ENCODE measurements around the gene OR7G2. TPM values are rescaled to one million over a fixed set of nuclear protein-coding genes. Genes with fewer than 3 reads are reported as not detected.
"Not testable (repeated sequence)": the region's sequence is repeated elsewhere in the genome, so short reads cannot be mapped to it uniquely, and the experiment has no call there.

Gene OR7G2
- total RNA-seq, 2 experiments from 2014 or later: not detected

GRCh38 chr19:9065457-9066014 lies 41.7 kb downstream of the OR7G2 start:
- DNase-seq: no peak
- intact Hi-C loops (cut with micrococcal nuclease): no loop called here
- Mint-ChIP-seq H3K27me3 (ENCODE audit: low read depth) (no peaks in the 10 kb centered on the region), H3K4me1 (ENCODE audit: low read depth) (no peaks in the 10 kb centered on the region), H3K9me3 (no peaks in the 10 kb centered on the region), H3K4me3 (no peak overlapping the region), H3K27ac (no peak overlapping the region), H3K36me3 (ENCODE audit: low read depth) (no peaks in the 10 kb centered on the region)
- CTCF ChIA-PET: no interaction called here

GRCh38 chr19:9061879-9062278 lies 45.4 kb downstream of the OR7G2 start:
- CTCF ChIA-PET: no interaction called here
- Mint-ChIP-seq H3K9me3 (no peaks in the 10 kb centered on the region), H3K27me3 (ENCODE audit: low read depth) (peaks cover 4% of the 10 kb centered on the region), H3K27ac (no peak overlapping the region), H3K4me3 (no peak overlapping the region), H3K4me1 (ENCODE audit: low read depth) (no peaks in the 10 kb centered on the region), H3K36me3 (ENCODE audit: low read depth) (no peaks in the 10 kb centered on the region)
- DNase-seq: no peak
- intact Hi-C loops (cut with micrococcal nuclease): no loop called here

- Mint-ChIP-seq H3K27ac (no peak overlapping the region), H3K4me3 (no peak overlapping the region), H3K9me3 (no peaks in the 10 kb centered on the region), H3K27me3 (ENCODE audit: low read depth) (peaks cover 4% of the 10 kb centered on the region), H3K36me3 (ENCODE audit: low read depth) (no peaks in the 10 kb centered on the region), H3K4me1 (ENCODE audit: low read depth) (no peaks in the 10 kb centered on the region)
- no peak for DNase-seq
- intact Hi-C loops (cut with micrococcal nuclease): no loop called here
- CTCF ChIA-PET: interaction anchor here (0.5 kb wide), 1 partner anchor 45 kb away, joined by 3 read pairs; no protein-coding TSS in a partner anchor
Measured at GRCh38 chr19:9060564-9061340, 46.5 kb downstream of the OR7G2 start.

GRCh38 chr19:9058905-9059667 lies 48.2 kb downstream of the OR7G2 start:
- Mint-ChIP-seq H3K4me3 (no peak overlapping the region), H3K27me3 (ENCODE audit: low read depth) (peaks cover 4% of the 10 kb centered on the region), H3K9me3 (no peaks in the 10 kb centered on the region), H3K4me1 (ENCODE audit: low read depth) (no peaks in the 10 kb centered on the region), H3K27ac (no peak overlapping the region), H3K36me3 (ENCODE audit: low read depth) (no peaks in the 10 kb centered on the region)
- intact Hi-C loops (cut with micrococcal nuclease): no loop called here
- DNase-seq: no peak
- CTCF ChIA-PET: no interaction called here

- Mint-ChIP-seq H3K27me3 (ENCODE audit: low read depth) (peaks cover 4% of the 10 kb centered on the region), H3K9me3 (no peaks in the 10 kb centered on the region), H3K36me3 (ENCODE audit: low read depth) (no peaks in the 10 kb centered on the region), H3K27ac (no peak overlapping the region), H3K4me1 (ENCODE audit: low read depth) (no peaks in the 10 kb centered on the region), H3K4me3 (no peak overlapping the region)
- CTCF ChIA-PET: no interaction called here
- no peak for DNase-seq
- intact Hi-C loops (cut with micrococcal nuclease): no loop called here
Measured at GRCh38 chr19:9057505-9058258, 49.6 kb downstream of the OR7G2 start.

GRCh38 chr19:9056131-9056530 lies 51.1 kb downstream of the OR7G2 start:
- H3K4me3 Mint-ChIP-seq; H3K36me3 Mint-ChIP-seq (ENCODE audit: low read depth); H3K9me3 Mint-ChIP-seq; CTCF ChIA-PET; intact Hi-C loops (cut with micrococcal nuclease); H3K4me1 Mint-ChIP-seq (ENCODE audit: low read depth); H3K27ac Mint-ChIP-seq; H3K27me3 Mint-ChIP-seq (ENCODE audit: low read depth); DNase-seq: not testable (repeated sequence)

GRCh38 chr19:9054765-9055164 lies 52.5 kb downstream of the OR7G2 start:
- intact Hi-C loops (cut with micrococcal nuclease): no loop called here
- H3K4me3 Mint-ChIP-seq: no peak overlapping the region
- CTCF ChIA-PET: no interaction called here
- no peak for DNase-seq
- H3K4me1 Mint-ChIP-seq (ENCODE audit: low read depth): no peaks in the 10 kb centered on the region
- no peaks in the 10 kb centered on the region for H3K36me3 Mint-ChIP-seq (ENCODE audit: low read depth)
- H3K27ac Mint-ChIP-seq: no peak overlapping the region
- no peaks in the 10 kb centered on the region for H3K9me3 Mint-ChIP-seq
- peaks cover 4% of the 10 kb centered on the region for H3K27me3 Mint-ChIP-seq (ENCODE audit: low read depth)

- Mint-ChIP-seq H3K36me3 (ENCODE audit: low read depth) (no peaks in the 10 kb centered on the region), H3K4me1 (ENCODE audit: low read depth) (no peaks in the 10 kb centered on the region), H3K27me3 (ENCODE audit: low read depth) (peaks cover 4% of the 10 kb centered on the region), H3K27ac (no peak overlapping the region), H3K9me3 (no peaks in the 10 kb centered on the region), H3K4me3 (no peak overlapping the region)
- CTCF ChIA-PET: no interaction called here
- DNase-seq: no peak
- intact Hi-C loops (cut with micrococcal nuclease): no loop called here
Measured at GRCh38 chr19:9054207-9054606, 53.1 kb downstream of the OR7G2 start.

- intact Hi-C loops (cut with micrococcal nuclease); H3K9me3 Mint-ChIP-seq; H3K4me3 Mint-ChIP-seq; H3K36me3 Mint-ChIP-seq (ENCODE audit: low read depth); H3K4me1 Mint-ChIP-seq (ENCODE audit: low read depth); H3K27me3 Mint-ChIP-seq (ENCODE audit: low read depth); DNase-seq; H3K27ac Mint-ChIP-seq; CTCF ChIA-PET: not testable (repeated sequence)
Measured at GRCh38 chr19:9053674-9054073, 53.6 kb downstream of the OR7G2 start.

GRCh38 chr19:9052894-9053293 lies 54.4 kb downstream of the OR7G2 start:
- Mint-ChIP-seq H3K4me3 (no peak overlapping the region), H3K36me3 (ENCODE audit: low read depth) (no peaks in the 10 kb centered on the region), H3K27ac (no peak overlapping the region), H3K27me3 (ENCODE audit: low read depth) (peaks cover 3% of the 10 kb centered on the region), H3K4me1 (ENCODE audit: low read depth) (no peaks in the 10 kb centered on the region), H3K9me3 (no peaks in the 10 kb centered on the region)
- CTCF ChIA-PET: interaction anchor here (0.7 kb wide), 1 partner anchor 943 kb away, joined by 4 read pairs; no protein-coding TSS in a partner anchor
- DNase-seq: no peak
- intact Hi-C loops (cut with micrococcal nuclease): no loop called here
